Coronary artery (tissue), 2 donors: Measurements from ENCODE around the gene ZNF521.

Source experiments
- DNase-seq: peaks from one replicate; pipeline ENCODE4 v3.0.0-alpha.2; 2017; ENCODE audit warnings: low spot score
- H3K27ac ChIP-seq, 2 donors: fragments of 200-600 bp; sonication (generic); one replicate each; pipeline ENCODE4 v1.5.1; 2016 to 2019
- H3K4me3 ChIP-seq: fragments of 200-600 bp; sonication (generic); 2 replicates; pipeline ENCODE4 v1.5.1; 2016; ENCODE audit warnings: mild to moderate bottlenecking, moderate library complexity
- CTCF ChIP-seq: fragments of 200-600 bp; sonication (generic); IDR thresholded peaks from one replicate; pipeline ENCODE4 v1.5.1; 2019; ENCODE audit warnings: antibody characterized with exemption

Gene ZNF521

DNA sequence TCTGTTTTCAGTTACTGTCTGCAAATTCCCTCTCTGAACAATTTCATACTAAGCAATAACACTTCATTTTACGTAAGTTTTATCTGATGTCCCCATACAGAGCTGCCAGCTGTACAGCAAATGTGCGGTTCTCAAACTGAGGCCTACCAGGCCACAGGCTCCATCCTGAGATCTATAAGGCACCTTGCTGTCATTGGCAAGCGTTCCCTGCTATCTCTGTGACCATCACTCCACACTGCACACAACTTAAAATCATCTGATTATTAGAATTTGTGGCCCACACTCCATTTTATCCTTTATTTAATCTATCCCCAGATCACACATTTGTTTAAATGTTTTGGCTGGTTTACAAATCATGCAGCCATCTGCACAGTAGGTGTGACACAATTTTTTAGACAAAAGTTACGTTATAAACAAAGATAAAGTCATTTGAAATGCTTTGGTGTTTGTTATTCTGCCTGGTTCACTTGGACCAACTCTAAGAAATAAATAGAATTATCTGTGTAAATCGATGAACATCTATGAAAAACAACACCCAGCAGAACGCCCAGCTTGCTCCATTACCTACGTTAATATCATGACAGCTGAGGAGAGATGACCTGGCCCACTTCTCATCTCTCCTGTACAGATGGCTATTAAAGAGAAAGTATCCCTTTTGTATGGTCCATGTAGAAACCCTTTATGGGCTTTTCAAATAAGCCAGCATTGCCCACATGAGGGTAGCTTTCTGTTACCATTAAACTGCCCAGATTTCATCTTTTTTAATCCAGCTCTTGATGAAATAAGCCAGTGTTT is 162.4 kb downstream of the ZNF521 start:
- no peak for DNase-seq
- H3K27ac ChIP-seq, result no peak overlapping the region
- H3K4me3 ChIP-seq, result no peak overlapping the region
- no peak for TF ChIP-seq CTCF

GRCh38 chr18:25187521-25188192 is 164.3 kb downstream of the ZNF521 start:
- no peak overlapping the region for H3K27ac ChIP-seq
- no peak for TF ChIP-seq CTCF
- no peak for DNase-seq
- no peak overlapping the region for H3K4me3 ChIP-seq

DNA sequence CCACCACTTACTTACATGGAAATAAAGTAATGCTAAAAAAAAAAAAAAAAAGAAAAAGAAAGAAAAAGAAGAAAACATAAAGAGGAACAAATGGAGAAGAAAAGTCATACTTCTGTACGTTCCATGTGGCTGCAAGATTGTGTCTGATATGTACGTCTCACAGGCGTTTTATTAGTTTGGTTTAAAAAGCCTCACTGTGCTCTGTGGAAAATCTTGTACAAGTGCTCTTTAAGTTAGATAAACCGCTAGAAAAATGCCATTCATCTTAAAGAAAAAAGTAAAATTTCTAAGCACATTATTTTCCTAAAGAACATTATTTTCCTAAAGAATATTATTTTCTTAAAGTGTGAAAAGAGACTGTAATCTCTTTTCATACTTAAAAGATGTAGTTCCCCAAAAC is 165.1 kb downstream of the ZNF521 start:
- Histone ChIP-seq H3K27ac (no peak overlapping the region), H3K4me3 (no peak overlapping the region)
- DNase-seq, result no peak
- TF ChIP-seq CTCF, result no peak

- H3K27ac ChIP-seq, result no peak overlapping the region
- H3K4me3 ChIP-seq, result no peak overlapping the region
- no peak for TF ChIP-seq CTCF
- DNase-seq, result no peak
Observed at GRCh38 chr18:25181993-25182392, 170.0 kb downstream of the ZNF521 start.

DNA sequence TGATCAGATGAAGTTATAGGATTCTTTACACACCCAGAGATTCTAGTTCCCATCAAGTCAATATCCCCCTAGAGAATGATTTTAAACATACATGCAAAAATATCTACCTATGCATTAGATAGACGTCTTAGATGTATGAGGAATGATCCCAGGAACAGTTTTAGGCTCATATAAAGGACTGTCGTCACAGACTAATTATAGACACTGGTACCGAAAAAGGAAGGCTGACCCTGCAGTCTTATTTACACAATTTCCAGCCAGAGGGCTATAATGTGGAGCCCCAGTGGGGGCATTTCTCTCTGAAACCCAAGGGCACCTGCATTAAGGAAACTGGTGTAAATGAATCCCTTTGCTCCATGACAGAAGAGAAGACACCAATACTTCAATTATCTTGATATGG is 170.4 kb downstream of the ZNF521 start:
- DNase-seq, result no peak
- H3K4me3 ChIP-seq, result no peak overlapping the region
- TF ChIP-seq CTCF, result no peak
- no peak overlapping the region for H3K27ac ChIP-seq

- no peak for DNase-seq
- H3K4me3 ChIP-seq, result no peak overlapping the region
- no peak for TF ChIP-seq CTCF
- H3K27ac ChIP-seq, result no peak overlapping the region
Observed at GRCh38 chr18:25180973-25181548, 170.9 kb downstream of the ZNF521 start.

DNA sequence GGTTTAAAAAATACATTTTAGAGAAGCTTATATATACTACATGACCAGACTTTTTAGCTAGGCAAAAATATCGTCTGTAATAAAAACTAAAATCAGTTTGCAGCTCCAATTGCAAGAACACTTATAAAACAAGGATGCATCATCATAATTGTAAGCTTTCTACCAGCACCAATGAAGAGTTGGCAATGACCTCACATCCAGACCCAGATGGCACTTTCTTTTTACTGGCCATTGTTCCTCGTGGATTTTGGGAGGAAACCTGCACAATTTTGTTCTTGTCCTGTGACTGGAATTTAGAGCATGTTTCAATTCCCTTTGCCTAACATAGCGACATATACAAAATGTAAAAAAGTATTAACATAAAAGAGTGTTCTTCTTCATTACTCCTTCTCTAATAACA is 174.3 kb downstream of the ZNF521 start:
- no peak overlapping the region for H3K27ac ChIP-seq
- no peak overlapping the region for H3K4me3 ChIP-seq
- no peak for TF ChIP-seq CTCF
- DNase-seq, result no peak
